NCI-H2196 treated with DMSO at 0.1 percent for 48 hours (cell line): Measurements from ENCODE around the gene SERPINB10.
"Not testable (repeated sequence)": the region's sequence is repeated elsewhere in the genome, so short reads cannot be mapped to it uniquely, and the experiment has no call there.

Source experiments
- DNase-seq: peaks from one replicate; lab custom pipeline; 2025; ENCODE audit not compliant: unreplicated experiment; lab: John Stamatoyannopoulos, UW

Gene SERPINB10

GRCh38 chr18:63940543-63941050 is 32.8 kb downstream of the SERPINB10 start:
- not testable (repeated sequence) for DNase-seq

GRCh38 chr18:63947051-63947790 is 39.5 kb downstream of the SERPINB10 start:
- no peak for DNase-seq

DNA sequence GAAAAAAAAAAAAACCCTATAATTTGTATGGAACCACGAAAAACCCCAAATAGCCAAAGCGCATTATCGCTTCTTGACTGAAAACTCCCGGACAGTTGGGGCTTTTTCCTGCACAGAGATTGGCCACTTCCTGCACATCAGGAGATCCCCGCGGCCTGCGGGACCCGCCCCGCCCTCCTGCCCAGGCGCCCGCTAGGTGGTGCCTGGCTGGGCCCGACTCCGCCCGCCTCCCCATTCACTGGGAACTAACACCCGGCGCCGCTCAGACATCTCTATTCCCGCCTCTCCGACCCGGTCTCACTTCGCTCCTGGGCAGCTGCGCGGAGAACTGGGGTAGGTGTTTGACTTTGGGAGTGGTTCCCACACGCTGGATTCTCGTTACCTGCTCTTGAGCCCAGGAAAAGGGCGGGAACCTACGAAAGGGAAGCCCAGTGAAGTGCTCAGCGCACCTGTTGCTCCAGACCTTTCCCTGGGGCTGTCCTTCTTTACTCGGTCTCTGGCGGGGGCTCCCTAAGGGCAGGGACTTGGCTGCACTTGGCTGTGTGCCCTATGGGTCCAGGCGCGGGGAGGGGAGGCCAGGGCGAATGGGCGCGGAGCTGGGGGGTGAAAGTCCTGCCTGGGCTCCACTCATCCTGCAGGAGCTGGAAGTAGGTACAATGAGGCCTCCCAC is 41.4 kb downstream of the SERPINB10 start, which contains the start of gene HMSD:
HMSD (plus strand) TSS at position 234 of the 670 bp plus-strand sequence. CDS start 4,155 bp downstream, outside the sequence.
- peak; percentile 80 for DNase-seq

GRCh38 chr18:63951302-63951705 is 43.5 kb downstream of the SERPINB10 start:
- no peak for DNase-seq

DNA sequence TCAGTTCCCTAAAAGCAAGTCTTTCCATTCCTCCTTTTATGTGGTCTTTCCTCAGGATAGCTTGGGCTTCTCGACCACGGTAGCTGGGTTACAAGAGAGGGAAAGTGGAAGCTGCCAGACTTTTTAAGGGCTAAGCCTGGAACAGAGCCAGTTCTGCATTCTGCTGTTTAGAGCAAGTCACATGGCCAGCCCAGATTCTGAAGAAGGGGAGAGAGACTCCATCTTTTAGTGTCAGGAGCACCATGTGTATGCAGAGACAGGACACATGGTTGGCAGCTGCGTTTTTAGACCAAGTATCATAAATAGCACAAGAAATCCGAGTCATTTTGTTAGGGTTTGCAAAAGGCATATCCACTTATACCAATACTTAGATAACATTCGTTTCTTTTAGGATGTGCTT is 46.1 kb downstream of the SERPINB10 start:
- no peak for DNase-seq

DNA sequence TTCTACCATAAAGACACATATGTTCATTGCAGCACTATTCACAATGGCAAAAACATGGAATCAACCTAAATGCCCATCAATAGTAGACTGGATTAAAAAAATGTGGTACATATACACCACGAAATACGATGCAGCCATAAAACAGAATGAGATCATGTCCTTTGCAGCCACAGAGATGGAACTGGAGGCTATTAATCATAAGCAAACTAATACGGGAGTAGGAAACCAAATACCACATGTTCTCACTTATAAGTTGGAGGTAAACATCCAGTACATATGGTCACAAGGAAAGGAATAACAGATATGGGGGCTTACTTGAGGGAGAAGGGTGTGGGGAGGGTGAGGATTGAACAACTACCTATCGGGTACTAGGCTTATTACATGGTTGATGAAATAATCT is 49.0 kb downstream of the SERPINB10 start:
- DNase-seq: no peak

DNA sequence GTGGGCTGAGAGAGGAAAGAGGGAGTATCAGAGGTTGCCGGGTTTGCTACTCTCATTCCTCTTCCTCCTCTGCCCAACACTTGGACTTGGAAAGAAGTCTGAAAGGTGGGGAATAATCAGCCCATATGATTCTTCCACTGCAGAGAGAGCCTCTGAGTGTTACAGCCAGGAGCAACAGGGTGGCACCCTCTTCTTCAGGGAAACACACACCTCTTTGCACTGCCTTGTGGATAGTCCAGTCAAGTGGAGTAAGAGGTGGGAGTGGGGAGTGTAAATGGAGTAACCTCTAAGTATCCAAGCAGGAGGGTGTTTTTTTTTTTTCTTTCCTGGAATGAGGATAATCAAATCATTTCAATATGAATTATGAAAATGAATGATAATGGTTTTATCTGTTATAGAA is 53.1 kb downstream of the SERPINB10 start:
- DNase-seq: no peak

DNA sequence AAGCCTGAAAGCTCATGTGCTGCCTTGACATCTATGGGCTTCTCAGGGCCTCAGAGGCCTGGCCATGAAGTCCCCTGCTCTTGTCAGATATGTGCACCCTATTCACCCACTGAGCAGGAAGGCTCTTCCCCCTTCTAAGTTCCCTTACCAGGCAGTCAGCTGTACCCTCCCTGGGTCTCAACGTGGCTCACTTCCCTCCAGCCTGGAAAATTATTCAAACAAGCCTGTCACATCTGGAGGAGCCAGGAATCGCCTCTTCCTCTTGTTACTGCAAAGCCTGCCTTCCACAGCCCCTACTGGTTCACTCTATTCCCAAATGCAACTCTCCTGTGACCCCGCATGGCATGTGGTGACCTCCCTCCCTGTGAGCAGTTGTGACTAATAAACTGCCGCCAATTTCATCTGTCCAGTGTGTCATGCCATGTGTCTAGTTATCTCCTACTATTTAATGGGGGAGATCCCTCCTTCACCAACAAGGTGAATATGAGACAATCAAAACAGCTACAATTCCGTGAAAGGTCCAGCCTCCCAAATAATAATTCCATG is 53.8 kb downstream of the SERPINB10 start:
- no peak for DNase-seq

GRCh38 chr18:63962137-63962536 is 54.4 kb downstream of the SERPINB10 start:
- no peak for DNase-seq

DNA sequence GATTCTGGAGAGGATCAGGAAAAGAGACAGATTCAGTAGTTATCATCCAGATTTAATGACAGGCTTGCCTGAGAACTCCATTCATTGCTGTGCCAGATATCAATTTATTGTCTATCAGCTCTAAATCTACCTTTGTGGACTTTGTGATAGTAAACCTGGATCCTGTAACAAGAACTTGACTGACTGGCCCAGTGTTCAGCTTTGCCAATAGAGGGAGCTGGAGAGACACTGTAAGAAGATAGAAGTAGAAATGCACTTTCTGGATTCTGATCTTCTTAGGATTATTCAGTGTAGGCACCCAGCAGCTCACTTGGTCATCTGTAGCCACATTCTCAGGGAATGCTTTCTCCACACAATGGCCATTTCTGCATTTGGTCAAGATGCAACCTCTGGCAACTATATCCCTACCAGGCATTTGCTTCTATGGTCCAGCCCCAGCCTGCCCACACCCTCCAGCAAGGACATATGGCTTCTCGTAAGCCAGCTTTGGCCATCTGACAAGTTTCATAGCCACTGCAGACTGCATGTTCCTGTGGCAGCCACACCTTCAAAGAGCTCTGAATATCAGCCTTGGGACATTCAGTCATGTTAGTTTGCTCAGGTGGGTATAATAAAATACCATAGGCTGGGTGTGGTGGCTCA is 56.0 kb downstream of the SERPINB10 start:
- DNase-seq: peak; percentile 29

GRCh38 chr18:63964908-63965307 is 57.1 kb downstream of the SERPINB10 start:
- no peak for DNase-seq

- DNase-seq: no peak
Observed at GRCh38 chr18:63965716-63966330, 58.1 kb downstream of the SERPINB10 start.

DNA sequence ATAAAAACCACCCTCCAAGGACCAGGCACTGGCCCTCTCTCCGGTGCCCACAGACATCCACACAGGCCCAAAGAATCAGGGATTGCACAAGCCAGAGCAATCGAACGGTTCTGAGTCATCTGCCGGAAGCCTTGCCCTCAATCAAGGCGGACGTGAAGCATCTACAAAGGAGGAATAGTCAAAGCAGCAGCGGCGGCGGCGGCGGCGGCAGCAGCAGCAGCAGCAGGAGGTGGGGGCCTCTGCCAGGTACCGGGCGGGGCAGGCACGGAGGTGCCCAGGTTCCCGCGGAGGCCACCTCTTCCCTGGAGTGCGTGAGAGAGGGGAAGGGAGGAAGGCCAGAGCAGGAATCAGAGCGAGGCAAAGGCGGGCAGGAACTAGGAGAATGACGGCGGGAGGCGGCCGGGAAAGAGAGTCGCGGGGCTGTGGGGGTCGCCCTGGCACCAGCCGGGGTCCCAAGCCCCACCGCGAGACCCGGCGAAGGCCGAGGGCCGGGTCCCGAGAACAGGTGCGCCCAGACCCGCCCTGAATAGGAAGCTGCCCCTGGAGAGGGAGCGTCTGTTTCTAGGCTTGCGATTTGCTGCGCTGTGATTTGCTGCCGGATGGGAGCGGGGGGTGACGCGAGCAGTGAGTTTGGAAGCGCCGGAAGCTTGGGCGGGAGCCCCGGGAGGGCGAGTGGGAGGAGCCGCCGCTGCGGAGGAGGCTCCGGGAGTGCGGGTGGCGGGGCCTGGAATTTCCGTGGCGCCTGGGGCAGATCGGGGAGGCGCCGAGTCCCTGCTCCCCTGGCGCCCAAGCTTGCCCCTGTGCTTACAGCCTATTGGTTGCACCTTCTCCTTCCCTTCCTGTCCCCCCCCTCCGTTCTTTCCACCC is 62.4 kb downstream of the SERPINB10 start, which contains the start of gene SERPINB8:
SERPINB8 (plus strand) TSS at position 140 of the 867 bp plus-strand sequence. CDS start 8,228 bp downstream, outside the sequence.
- DNase-seq: peak; percentile 94

DNA sequence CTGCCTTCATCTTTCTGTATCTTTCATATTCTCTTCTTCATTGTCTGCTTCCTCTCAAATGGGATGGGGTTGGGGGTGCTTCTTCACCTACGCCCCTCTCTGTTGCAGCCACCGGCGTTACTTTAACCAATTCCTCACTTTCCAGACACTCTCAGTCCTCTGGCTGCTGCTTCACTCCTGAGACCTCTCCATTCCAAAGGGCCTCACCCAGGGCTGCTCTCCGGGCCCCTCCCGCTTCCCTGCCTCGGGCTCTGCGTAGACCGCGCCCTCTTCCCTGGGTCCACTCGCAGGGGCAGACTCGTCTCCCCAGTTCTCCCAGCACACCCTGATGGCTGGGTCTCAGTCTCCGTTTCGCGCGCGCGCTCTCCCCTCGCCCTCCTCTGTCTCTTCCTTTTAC is 63.0 kb downstream of the SERPINB10 start:
- peak; percentile 50 for DNase-seq

DNA sequence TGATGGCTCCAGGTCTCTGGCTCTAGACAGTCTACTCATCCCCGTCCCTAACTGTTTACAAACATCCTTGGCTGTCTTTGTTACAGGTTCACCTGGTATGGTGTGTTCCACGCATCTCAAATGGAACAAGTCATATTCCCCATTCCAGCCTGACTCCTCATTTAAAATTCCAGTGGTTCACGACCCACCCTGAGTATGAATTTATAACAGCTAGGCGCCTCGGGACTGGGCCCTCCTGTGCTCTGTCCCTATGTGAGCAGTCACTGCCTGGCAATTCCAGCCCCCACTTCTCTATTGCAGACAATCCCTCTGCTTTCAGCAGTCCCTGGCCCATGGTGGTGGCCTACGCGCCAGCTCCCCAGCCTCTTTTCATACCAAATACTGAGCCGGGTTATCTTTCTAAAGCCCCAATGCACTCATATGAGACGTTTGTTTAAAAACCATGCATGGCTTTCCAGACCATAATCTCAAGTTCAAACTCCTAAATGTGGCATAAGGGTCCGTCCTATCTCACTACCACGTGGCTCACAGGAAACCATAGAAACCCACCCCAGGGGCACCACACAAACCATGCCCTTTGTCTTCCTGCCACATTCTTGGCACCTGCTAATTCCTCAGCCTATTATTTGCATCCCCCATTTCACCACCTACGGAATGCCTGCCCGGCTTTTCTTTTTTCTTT is 63.7 kb downstream of the SERPINB10 start:
- no peak for DNase-seq

GRCh38 chr18:63972002-63972376 is 64.2 kb downstream of the SERPINB10 start:
- no peak for DNase-seq

- DNase-seq: no peak
Observed at GRCh38 chr18:63974991-63975390, 67.2 kb downstream of the SERPINB10 start.

DNA sequence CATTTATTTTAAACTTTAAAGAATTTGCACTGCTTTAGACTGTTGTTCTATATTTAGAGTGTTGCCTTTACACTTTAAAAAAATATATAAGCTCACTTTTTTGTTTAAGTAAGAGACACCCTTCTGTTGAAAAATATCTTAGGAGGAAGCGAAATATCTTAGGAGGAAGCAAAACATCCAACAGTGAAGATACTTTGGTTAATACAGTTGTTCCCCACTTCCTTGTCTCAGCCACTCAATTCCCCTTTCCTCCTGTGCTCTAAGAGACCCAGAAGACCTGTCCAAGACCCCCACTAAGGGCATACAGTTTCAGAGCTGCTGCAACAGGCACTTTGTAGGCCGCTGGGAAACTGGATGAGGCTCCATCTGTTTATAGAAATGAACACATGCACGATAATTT is 67.9 kb downstream of the SERPINB10 start:
- no peak for DNase-seq

DNA sequence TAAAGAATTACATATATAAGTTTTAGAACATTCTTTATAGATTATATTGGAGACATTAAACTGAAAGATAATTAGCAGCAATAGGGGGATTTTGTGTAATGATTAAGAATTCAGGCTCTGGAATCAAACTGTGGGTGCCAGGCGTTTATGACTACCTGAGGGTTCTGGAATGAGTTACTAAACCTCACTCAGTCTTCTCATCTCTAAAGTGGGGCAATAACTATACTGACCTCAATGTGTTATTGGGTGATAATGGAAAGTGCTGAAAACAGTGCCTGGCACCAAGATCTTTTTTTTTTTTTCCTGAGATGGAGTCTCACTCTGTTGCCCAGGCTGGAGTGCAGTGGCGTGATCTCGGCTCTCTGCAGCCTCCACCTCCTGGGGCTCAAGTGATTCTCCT is 69.3 kb downstream of the SERPINB10 start:
- no peak for DNase-seq
